ENCODE data around the gene LRIG1.

DNA sequence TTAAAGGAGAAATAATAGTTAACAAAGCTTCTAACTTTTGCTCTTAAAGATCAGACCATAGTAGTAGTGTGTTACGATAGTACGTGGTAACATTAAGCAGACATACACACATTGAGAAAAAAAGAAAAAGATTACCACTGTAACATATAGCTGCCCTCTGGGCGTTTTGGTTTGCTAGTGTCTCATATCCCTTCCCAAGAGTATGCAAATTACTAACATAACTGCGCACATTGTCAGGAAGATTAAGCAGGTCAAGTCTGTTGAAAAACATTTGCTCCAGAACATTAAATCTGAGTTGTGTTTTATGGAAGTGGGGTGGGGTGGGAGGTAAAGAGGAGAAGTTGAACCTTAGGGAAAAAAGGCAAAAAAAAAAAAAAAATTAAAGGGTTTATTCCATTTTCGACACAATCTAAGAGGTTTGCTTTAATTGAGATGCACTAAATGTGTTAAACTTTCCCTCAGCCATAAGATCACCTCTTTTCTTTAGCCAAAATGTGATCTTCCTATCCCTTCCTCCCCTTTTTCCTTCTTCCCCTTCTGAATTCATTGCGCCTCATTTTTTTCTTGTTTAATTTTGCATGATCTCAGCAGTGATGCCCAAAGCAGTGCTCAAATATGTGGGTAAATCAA lies 1.5 kb upstream of the LRIG1 start:
- TF ChIP-seq, protein P1, sequence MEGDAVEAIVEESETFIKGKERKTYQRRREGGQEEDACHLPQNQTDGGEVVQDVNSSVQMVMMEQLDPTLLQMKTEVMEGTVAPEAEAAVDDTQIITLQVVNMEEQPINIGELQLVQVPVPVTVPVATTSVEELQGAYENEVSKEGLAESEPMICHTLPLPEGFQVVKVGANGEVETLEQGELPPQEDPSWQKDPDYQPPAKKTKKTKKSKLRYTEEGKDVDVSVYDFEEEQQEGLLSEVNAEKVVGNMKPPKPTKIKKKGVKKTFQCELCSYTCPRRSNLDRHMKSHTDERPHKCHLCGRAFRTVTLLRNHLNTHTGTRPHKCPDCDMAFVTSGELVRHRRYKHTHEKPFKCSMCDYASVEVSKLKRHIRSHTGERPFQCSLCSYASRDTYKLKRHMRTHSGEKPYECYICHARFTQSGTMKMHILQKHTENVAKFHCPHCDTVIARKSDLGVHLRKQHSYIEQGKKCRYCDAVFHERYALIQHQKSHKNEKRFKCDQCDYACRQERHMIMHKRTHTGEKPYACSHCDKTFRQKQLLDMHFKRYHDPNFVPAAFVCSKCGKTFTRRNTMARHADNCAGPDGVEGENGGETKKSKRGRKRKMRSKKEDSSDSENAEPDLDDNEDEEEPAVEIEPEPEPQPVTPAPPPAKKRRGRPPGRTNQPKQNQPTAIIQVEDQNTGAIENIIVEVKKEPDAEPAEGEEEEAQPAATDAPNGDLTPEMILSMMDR (IDR thresholded peaks at IDR 0.05; ENCODE audit: poor library complexity): no peak
- TF ChIP-seq EZH2 (IDR thresholded peaks at IDR 0.05; ENCODE audit: borderline replicate concordance): no peak
